MM.1S (cell line): Measurements from ENCODE around the gene PCCA.

Source experiments
- CTCF ChIP-seq: fragments of 300-600 bp; sonication (generic); IDR thresholded peaks from 2 replicates; pipeline ENCODE4 v1.5.1; 2016; ENCODE audit warnings: antibody characterized with exemption, low read length, mixed read lengths
- EZH2 ChIP-seq: fragments of 300-600 bp; sonication (generic); optimal IDR thresholded peaks from 2 replicates; pipeline ENCODE3; 2017; ENCODE audit warnings: low read depth, mild to moderate bottlenecking, antibody characterized with exemption, low read length, mixed read lengths
- EZH2phosphoT487 ChIP-seq: fragments of 300-600 bp; sonication (generic); IDR thresholded peaks from 2 replicates; pipeline ENCODE4 v1.6.1; 2018; ENCODE audit warnings: antibody characterized with exemption, low read length

GRCh38 chr13:100517135-100517534 is 428.2 kb downstream of the PCCA start:
- TF ChIP-seq CTCF: no peak
- TF ChIP-seq EZH2: no peak
- TF ChIP-seq EZH2phosphoT487: no peak
